IPS-NIHi7 (cell line): Measurements from ENCODE around the gene JMY.

Source experiments
- DNase-seq: peaks from one replicate; pipeline ENCODE4 v3.0.0; 2012; ENCODE audit warnings: mixed read lengths; ENCODE audit errors: extremely low spot score

The JMY gene

GRCh38 chr5:79295029-79295428, 59.1 kb downstream of the JMY start:
- no peak for DNase-seq

GRCh38 chr5:79297661-79298060, 61.7 kb downstream of the JMY start:
- no peak for DNase-seq

GRCh38 chr5:79301046-79301712, 65.2 kb downstream of the JMY start:
- no peak for DNase-seq

GRCh38 chr5:79302454-79302853, 66.5 kb downstream of the JMY start:
- no peak for DNase-seq

GRCh38 chr5:79305706-79306105, 69.8 kb downstream of the JMY start:
- DNase-seq: no peak

GRCh38 chr5:79318935-79319614, 83.1 kb downstream of the JMY start:
- DNase-seq: no peak

- no peak for DNase-seq
These were observed 93.5 kb downstream of the JMY start for GRCh38 chr5:79329453-79329852.

GRCh38 chr5:79330071-79330470, 94.1 kb downstream of the JMY start:
- no peak for DNase-seq

GRCh38 chr5:79333852-79334557, 98.1 kb downstream of the JMY start:
- DNase-seq: peak; percentile 46

GRCh38 chr5:79346420-79346824, 110.5 kb downstream of the JMY start:
- DNase-seq: no peak

- DNase-seq: no peak
These were observed 113.1 kb downstream of the JMY start for GRCh38 chr5:79349047-79349446.

GRCh38 chr5:79349881-79350280, 114.0 kb downstream of the JMY start:
- DNase-seq: no peak

GRCh38 chr5:79357398-79357797, 121.5 kb downstream of the JMY start:
- DNase-seq: no peak
